Duodenal mucosa (tissue), 2 donors: ENCODE measurements around the gene MEF2A.

Source experiments
- H3K27ac ChIP-seq: one replicate; pipeline ENCODE4 v1.7.0; 2013; ENCODE audit warnings: low read depth, low read length
- H3K27me3 ChIP-seq, 2 donors: one replicate each; pipeline ENCODE4 v1.7.0; 2013; ENCODE audit warnings: low read length in 2 of 2, control low read depth in 1 of 2; ENCODE audit not compliant: insufficient read depth in 2 of 2, control insufficient read depth in 1 of 2
- H3K36me3 ChIP-seq, 2 donors: one replicate each; pipeline ENCODE4 v1.7.0; 2013; ENCODE audit warnings: low read length in 2 of 2, control low read depth in 1 of 2; ENCODE audit not compliant: insufficient read depth in 2 of 2, control insufficient read depth in 1 of 2
- H3K4me1 ChIP-seq, 2 donors: one replicate each; pipeline ENCODE4 v1.7.0; 2013; ENCODE audit warnings: low read length in 2 of 2, control low read depth in 1 of 2; ENCODE audit not compliant: insufficient read depth in 2 of 2, control insufficient read depth in 1 of 2
- H3K4me3 ChIP-seq, 2 donors: one replicate each; pipeline ENCODE4 v1.7.0; 2013; ENCODE audit warnings: low read length in 2 of 2, low read depth in 1 of 2
- H3K9ac ChIP-seq, 2 donors: one replicate each; pipeline ENCODE4 v1.7.0; 2013; ENCODE audit warnings: low read length in 2 of 2, low read depth in 1 of 2
- H3K9me3 ChIP-seq, 2 donors: one replicate each; pipeline ENCODE4 v1.7.0; 2013; ENCODE audit warnings: low read length in 2 of 2, control low read depth in 1 of 2; ENCODE audit not compliant: control insufficient read depth in 1 of 2

MEF2A gene

GRCh38 chr15:99616129-99616528 is 50.3 kb downstream of the MEF2A start:
- Histone ChIP-seq H3K27ac (no peak overlapping the region), H3K9ac (no peak overlapping the region), H3K27me3 (no peaks in the 10 kb centered on the region), H3K9me3 (no peaks in the 10 kb centered on the region), H3K36me3 (no peaks in the 10 kb centered on the region), H3K4me1 (peaks cover 25 to 29% of the 10 kb centered on the region in 2 donors), H3K4me3 (no peak overlapping the region)

GRCh38 chr15:99616773-99617342 is 51.1 kb downstream of the MEF2A start:
- H3K4me3 ChIP-seq, result no peak overlapping the region
- H3K27ac ChIP-seq, result no peak overlapping the region
- H3K9me3 ChIP-seq, result no peaks in the 10 kb centered on the region
- no peaks in the 10 kb centered on the region for H3K27me3 ChIP-seq
- no peaks in the 10 kb centered on the region for H3K36me3 ChIP-seq
- H3K9ac ChIP-seq, result no peak overlapping the region
- H3K4me1 ChIP-seq, result peaks cover 25 to 29% of the 10 kb centered on the region in 2 donors

DNA sequence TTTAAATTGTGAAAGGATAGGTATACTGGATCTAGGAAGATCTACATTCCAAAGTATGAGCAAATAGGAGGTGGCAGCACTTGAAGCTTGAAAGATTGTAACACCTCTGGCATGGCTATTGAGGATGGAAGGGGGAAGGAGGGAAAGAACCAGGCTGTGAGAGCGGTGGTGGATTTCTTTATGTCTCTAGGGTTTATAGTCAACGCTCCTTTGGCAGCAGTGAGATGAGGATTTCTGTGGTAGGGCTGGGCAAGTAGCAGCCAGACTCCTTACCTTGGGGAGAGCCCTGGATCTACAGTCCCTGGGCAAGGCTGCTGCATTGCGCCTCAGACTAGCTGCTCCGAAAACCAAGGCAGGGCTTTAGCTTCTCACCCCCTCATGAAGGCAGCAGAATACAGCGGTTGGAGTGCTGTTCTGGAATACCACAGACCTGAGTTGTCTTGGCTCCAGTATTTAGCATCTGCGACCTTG is 53.2 kb downstream of the MEF2A start:
- H3K4me3 ChIP-seq, result no peak overlapping the region
- H3K9ac ChIP-seq, result no peak overlapping the region
- no peak overlapping the region for H3K27ac ChIP-seq
- no peaks in the 10 kb centered on the region for H3K9me3 ChIP-seq
- H3K36me3 ChIP-seq, result no peaks in the 10 kb centered on the region
- peaks cover 16 to 19% of the 10 kb centered on the region in 2 donors for H3K4me1 ChIP-seq
- H3K27me3 ChIP-seq, result no peaks in the 10 kb centered on the region

DNA sequence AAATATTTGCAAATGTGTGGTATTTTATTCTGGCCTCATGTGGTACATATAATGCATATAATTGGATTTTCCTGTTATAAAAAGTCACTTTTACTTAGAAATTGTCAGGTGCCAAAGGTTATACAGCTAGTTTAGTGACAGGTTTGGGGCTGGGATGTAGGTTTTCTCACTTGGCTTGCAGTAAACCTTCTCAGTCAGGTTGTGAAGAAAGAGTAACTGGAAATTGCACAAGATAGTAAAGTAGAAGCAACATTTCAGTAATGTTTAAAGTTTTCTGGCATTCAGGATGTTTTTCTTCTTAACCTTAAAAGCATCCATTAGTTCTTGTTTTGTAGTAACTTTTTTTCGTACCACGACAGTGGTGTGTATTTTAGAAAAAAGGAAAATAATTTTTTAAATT is 53.9 kb downstream of the MEF2A start:
- H3K4me3 ChIP-seq, result no peak overlapping the region
- no peak overlapping the region for H3K27ac ChIP-seq
- H3K36me3 ChIP-seq, result no peaks in the 10 kb centered on the region
- peaks cover 9 to 12% of the 10 kb centered on the region in 2 donors for H3K4me1 ChIP-seq
- H3K9ac ChIP-seq, result no peak overlapping the region
- no peaks in the 10 kb centered on the region for H3K27me3 ChIP-seq
- peaks cover 0 to 1% of the 10 kb centered on the region in 2 donors for H3K9me3 ChIP-seq

DNA sequence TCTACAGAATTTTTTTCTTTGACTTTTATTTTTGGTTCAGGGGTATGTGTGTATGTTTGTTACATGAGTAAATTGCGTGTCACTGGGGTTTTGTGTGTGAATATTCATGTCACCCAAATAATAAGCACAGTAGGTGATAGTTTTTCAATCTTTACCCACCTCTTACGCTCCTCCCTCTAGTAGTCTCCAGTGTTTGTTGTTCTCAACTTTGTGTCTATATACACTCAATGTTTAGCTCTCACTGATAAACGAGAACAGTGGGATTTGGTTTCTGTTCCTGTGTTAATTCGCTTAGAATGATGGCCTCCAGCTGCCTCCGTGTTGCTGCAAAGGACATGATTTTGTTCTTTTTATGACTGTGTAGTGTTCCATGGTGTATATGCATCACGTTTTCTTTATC is 54.4 kb downstream of the MEF2A start:
- Histone ChIP-seq H3K27ac (no peak overlapping the region), H3K36me3 (no peaks in the 10 kb centered on the region), H3K27me3 (no peaks in the 10 kb centered on the region), H3K9me3 (peaks cover 0 to 6% of the 10 kb centered on the region in 2 donors), H3K4me1 (peaks cover 4 to 8% of the 10 kb centered on the region in 2 donors), H3K4me3 (no peak overlapping the region), H3K9ac (no peak overlapping the region)

DNA sequence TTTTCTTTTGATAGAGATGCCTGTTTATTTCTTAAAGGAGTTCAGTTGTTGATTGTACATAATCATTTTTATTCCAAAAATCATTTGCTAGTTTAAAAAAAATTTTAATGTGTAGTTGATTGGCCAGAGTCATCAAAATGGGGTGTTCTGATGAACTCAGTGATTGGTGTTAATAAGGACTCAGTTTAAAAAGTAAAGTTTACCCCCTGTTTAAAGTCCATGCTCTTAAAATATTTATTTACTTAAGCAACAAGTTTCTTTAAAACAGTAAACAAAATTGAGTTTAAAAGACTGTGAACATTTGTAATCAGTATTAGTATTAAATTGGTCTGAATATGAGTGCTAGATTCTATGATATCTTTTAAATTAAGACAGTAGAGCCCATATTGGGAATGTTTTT is 56.0 kb downstream of the MEF2A start:
- H3K9ac ChIP-seq, result no peak overlapping the region
- H3K4me1 ChIP-seq, result peaks cover 0 to 7% of the 10 kb centered on the region in 2 donors
- peaks cover 0 to 8% of the 10 kb centered on the region in 2 donors for H3K9me3 ChIP-seq
- no peaks in the 10 kb centered on the region for H3K36me3 ChIP-seq
- no peak overlapping the region for H3K27ac ChIP-seq
- H3K27me3 ChIP-seq, result no peaks in the 10 kb centered on the region
- H3K4me3 ChIP-seq, result no peak overlapping the region

- no peak overlapping the region for H3K4me3 ChIP-seq
- no peak overlapping the region for H3K27ac ChIP-seq
- peaks cover 7 to 31% of the 10 kb centered on the region in 2 donors for H3K4me1 ChIP-seq
- H3K9me3 ChIP-seq, result peaks cover 0 to 8% of the 10 kb centered on the region in 2 donors
- no peaks in the 10 kb centered on the region for H3K36me3 ChIP-seq
- H3K9ac ChIP-seq, result no peak overlapping the region
- no peaks in the 10 kb centered on the region for H3K27me3 ChIP-seq
These were observed 62.7 kb downstream of the MEF2A start for GRCh38 chr15:99628374-99629001.

GRCh38 chr15:99630607-99631131 is 64.9 kb downstream of the MEF2A start:
- Histone ChIP-seq H3K36me3 (peaks cover 0 to 3% of the 10 kb centered on the region in 2 donors), H3K9ac (no peak overlapping the region), H3K4me3 (no peak overlapping the region), H3K4me1 (peaks cover 7 to 31% of the 10 kb centered on the region in 2 donors), H3K27ac (no peak overlapping the region), H3K27me3 (no peaks in the 10 kb centered on the region), H3K9me3 (no peaks in the 10 kb centered on the region)

- no peaks in the 10 kb centered on the region for H3K27me3 ChIP-seq
- no peak overlapping the region for H3K4me3 ChIP-seq
- H3K27ac ChIP-seq, result peak overlapping the region; percentile 5
- peaks cover 7 to 31% of the 10 kb centered on the region in 2 donors for H3K4me1 ChIP-seq
- H3K9me3 ChIP-seq, result no peaks in the 10 kb centered on the region
- H3K9ac ChIP-seq, result no peak overlapping the region
- peaks cover 0 to 3% of the 10 kb centered on the region in 2 donors for H3K36me3 ChIP-seq
These were observed 65.5 kb downstream of the MEF2A start for GRCh38 chr15:99631255-99631654.

DNA sequence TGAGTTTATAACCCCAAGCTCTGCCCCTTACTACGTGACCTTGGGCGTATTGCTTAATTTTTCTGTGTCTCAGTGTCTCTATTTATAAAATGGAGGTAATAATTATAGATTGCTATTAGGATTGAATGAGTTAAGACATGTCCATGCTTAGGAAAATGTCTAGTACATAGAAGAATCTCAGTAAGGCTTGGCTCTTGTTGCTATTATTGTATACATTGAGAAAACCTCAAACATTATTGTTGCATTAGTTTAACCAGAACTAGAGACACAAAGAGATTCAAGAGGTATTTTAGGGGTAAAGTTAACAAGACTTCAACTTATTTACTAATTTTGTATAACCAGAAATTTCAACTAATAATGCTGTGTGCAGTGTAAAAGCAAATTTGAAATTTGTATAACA is 66.7 kb downstream of the MEF2A start:
- H3K4me1 ChIP-seq, result peaks cover 7 to 28% of the 10 kb centered on the region in 2 donors

More for the DNA sequence above, 66.7 kb downstream of the MEF2A start:
- H3K4me3 ChIP-seq, result no peak overlapping the region
- no peaks in the 10 kb centered on the region for H3K9me3 ChIP-seq
- no peak overlapping the region for H3K27ac ChIP-seq
- peaks cover 0 to 3% of the 10 kb centered on the region in 2 donors for H3K36me3 ChIP-seq
- no peak overlapping the region for H3K9ac ChIP-seq
- H3K27me3 ChIP-seq, result no peaks in the 10 kb centered on the region
